Karpas-422 (cell line): ENCODE measurements around the gene BATF3. TPM values are rescaled to one million over a fixed set of nuclear protein-coding genes. Genes with fewer than 3 reads are reported as not detected.

Experiments
- DNase-seq: peaks from one replicate; pipeline ENCODE4 v3.0.0-alpha.2; 2015
- H2AFZ ChIP-seq: fragments of 200-600 bp; sonication (generic); 2 replicates; pipeline ENCODE4 v1.6.1; 2014; ENCODE audit warnings: antibody characterized with exemption, low read length, mixed read lengths
- H3K27ac ChIP-seq: fragments of 200-600 bp; sonication (generic); 2 replicates; pipeline ENCODE4 v1.5.1; 2014; ENCODE audit warnings: mild to moderate bottlenecking, low read length, moderate library complexity
- H3K27me3 ChIP-seq: fragments of 200-600 bp; sonication (generic); 2 replicates; pipeline ENCODE4 v1.6.1; 2014; ENCODE audit warnings: low read length, mixed read lengths
- H3K36me3 ChIP-seq: fragments of 200-600 bp; sonication (generic); 2 replicates; pipeline ENCODE4 v1.6.1; 2014; ENCODE audit warnings: low read length, mixed read lengths; ENCODE audit not compliant: insufficient read depth
- H3K4me1 ChIP-seq: fragments of 200-600 bp; sonication (generic); 2 replicates; pipeline ENCODE4 v1.6.1; 2014; ENCODE audit warnings: mild to moderate bottlenecking, low read length, mixed read lengths
- H3K4me2 ChIP-seq: fragments of 200-600 bp; sonication (generic); 2 replicates; pipeline ENCODE4 v1.6.1; 2014; ENCODE audit warnings: low read length, low read depth, mild to moderate bottlenecking; ENCODE audit not compliant: poor library complexity, severe bottlenecking
- H3K4me3 ChIP-seq: fragments of 200-600 bp; sonication (generic); 2 replicates; pipeline ENCODE4 v1.5.1; 2014; ENCODE audit warnings: mild to moderate bottlenecking, antibody characterized with exemption, low read length, mixed read lengths
- H3K79me2 ChIP-seq: fragments of 200-600 bp; sonication (generic); 2 replicates; pipeline ENCODE4 v1.6.1; 2014; ENCODE audit warnings: mild to moderate bottlenecking, low read length, mixed read lengths
- H3K9ac ChIP-seq: fragments of 200-600 bp; sonication (generic); 2 replicates; pipeline ENCODE4 v1.6.0; 2014; ENCODE audit warnings: low read length
- H3K9me2 ChIP-seq: fragments of 200-600 bp; sonication (generic), shearing (Covaris generic); replicated peaks from 2 replicates; pipeline ENCODE4 v1.6.0; 2014; ENCODE audit warnings: mild to moderate bottlenecking, low read length, moderate library complexity; ENCODE audit not compliant: insufficient read depth
- H3K9me3 ChIP-seq: fragments of 300-700, 200-600 bp; sonication (generic); 2 replicates; pipeline ENCODE4 v1.6.1; 2014; ENCODE audit warnings: low read length, mixed read lengths
- H4K20me1 ChIP-seq: fragments of 200-600 bp; sonication (generic); 2 replicates; pipeline ENCODE4 v1.6.1; 2014; ENCODE audit warnings: mild to moderate bottlenecking, antibody characterized with exemption, low read length, low read depth; ENCODE audit not compliant: insufficient read depth
- total RNA-seq: library from RNA; depleted of rRNA; stranded (reverse); fragments of >200 nt; shearing (Covaris generic); gene quantifications from 2 replicates; pipeline ENCODE4 v1.2.3, GENCODE V29; 2014; ENCODE audit warnings: low replicate concordance

BATF3 gene
- total RNA-seq, 1 experiment from 2014 or later, result 7.7 TPM

DNA sequence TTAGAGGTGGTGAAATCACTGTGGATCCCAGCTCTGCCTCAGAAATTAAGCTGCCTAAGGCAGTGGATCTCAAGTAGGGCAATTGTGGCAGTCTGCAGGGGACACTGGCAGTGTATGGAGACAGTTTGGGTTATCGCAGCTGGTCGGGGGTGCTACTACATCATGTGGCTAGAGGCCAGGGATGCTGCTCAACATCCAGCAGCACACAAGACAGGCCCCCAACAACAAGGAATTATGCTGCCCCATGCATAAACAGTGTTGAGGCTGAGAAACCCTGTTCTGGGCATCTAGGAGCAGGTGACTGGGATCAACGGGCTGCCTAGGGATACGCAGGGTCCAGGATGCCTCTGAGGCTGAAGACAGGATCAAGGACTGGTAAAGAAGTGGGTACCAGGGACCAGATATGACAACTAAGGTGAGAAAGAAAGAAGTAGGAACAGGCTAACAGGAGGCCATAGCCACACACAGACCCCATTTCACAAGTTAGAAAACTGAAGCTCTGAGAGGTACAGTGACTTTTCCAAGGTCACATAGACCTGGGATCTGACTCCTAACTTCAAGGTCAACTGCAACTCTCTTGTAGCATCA is 8.7 kb downstream of the BATF3 start:
- Histone ChIP-seq H4K20me1 (no peaks in the 10 kb centered on the region), H3K4me3 (no peak overlapping the region), H3K9me2 (no peaks in the 10 kb centered on the region), H3K9ac (no peak overlapping the region), H3K27me3 (no peaks in the 10 kb centered on the region), H3K9me3 (no peaks in the 10 kb centered on the region), H3K4me1 (no peaks in the 10 kb centered on the region), H3K4me2 (no peak overlapping the region), H2AFZ (no peak overlapping the region), H3K79me2 (no peaks in the 10 kb centered on the region), H3K36me3 (no peaks in the 10 kb centered on the region), H3K27ac (no peak overlapping the region)
- no peak for DNase-seq

DNA sequence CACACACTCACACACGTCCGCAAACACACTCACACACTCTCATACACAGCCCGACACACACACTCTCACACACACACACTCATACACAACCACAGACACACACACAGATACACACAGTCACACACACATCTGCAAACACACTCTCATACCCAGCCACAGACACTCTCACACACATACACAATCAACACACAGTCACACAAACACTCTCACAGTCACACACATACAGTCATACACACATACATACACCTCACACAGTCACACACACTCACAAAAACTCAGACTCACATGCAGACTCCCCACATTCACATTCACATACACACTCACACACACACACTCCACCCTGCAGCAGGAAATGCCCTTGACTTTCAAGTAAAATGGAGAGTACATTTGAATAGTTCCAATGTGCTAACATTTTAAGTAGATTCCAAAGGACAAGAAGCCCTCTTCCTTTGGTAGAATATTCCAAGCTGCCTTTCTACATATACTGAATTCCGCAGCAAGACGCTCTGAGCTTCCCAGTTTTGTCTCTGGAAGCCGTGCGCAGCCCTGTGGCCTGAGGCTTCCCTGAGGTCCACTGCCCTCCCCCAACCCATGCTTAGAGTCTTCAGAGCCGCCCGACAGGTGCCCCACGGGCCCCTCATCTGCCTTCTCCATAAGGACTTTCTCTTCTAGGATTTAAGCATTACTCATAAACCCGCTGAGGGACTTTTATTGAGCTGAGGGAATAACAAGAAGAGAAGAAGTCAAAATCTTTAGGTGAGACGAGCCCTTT is 9.7 kb downstream of the BATF3 start:
- H3K9ac ChIP-seq, result no peak overlapping the region
- no peak overlapping the region for H2AFZ ChIP-seq
- no peaks in the 10 kb centered on the region for H3K4me1 ChIP-seq
- no peaks in the 10 kb centered on the region for H3K79me2 ChIP-seq
- H3K36me3 ChIP-seq, result no peaks in the 10 kb centered on the region
- no peak overlapping the region for H3K4me3 ChIP-seq
- no peaks in the 10 kb centered on the region for H3K27me3 ChIP-seq
- no peaks in the 10 kb centered on the region for H3K9me3 ChIP-seq
- no peak overlapping the region for H3K27ac ChIP-seq
- no peak overlapping the region for H3K4me2 ChIP-seq
- H4K20me1 ChIP-seq, result no peaks in the 10 kb centered on the region
- no peak for DNase-seq
- no peaks in the 10 kb centered on the region for H3K9me2 ChIP-seq

DNA sequence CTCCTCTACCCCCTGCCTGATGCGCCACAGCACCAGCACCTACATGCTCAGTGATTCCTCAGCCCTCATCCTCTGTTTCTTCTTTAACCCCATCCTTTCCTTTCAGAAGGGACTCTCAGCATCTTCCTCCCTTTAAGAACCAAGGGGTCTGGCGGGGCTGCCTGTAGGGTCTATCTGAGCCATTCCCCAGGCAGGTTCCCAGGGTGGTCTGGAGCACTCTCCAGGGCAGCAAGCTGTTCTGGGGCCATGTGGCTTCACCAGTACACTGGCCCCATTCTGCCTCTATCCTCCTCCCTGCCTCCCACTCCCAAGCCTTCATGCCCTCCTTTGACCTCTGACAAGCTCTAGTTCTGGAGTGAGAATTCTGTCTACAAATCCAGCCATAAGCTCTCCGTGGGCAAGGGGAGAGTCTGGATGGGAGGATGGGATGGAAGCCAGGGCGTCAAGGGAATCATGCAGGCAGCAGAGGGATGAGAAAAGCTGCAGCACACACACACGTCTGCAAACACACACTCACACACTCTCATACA is 10.4 kb downstream of the BATF3 start:
- Histone ChIP-seq H3K9me3 (no peaks in the 10 kb centered on the region), H3K27ac (no peak overlapping the region), H3K4me3 (no peak overlapping the region), H3K27me3 (no peaks in the 10 kb centered on the region), H3K9me2 (no peaks in the 10 kb centered on the region), H2AFZ (no peak overlapping the region), H3K36me3 (no peaks in the 10 kb centered on the region), H3K9ac (no peak overlapping the region), H3K79me2 (no peaks in the 10 kb centered on the region), H3K4me2 (no peak overlapping the region), H3K4me1 (no peaks in the 10 kb centered on the region), H4K20me1 (no peaks in the 10 kb centered on the region)
- DNase-seq, result no peak

DNA sequence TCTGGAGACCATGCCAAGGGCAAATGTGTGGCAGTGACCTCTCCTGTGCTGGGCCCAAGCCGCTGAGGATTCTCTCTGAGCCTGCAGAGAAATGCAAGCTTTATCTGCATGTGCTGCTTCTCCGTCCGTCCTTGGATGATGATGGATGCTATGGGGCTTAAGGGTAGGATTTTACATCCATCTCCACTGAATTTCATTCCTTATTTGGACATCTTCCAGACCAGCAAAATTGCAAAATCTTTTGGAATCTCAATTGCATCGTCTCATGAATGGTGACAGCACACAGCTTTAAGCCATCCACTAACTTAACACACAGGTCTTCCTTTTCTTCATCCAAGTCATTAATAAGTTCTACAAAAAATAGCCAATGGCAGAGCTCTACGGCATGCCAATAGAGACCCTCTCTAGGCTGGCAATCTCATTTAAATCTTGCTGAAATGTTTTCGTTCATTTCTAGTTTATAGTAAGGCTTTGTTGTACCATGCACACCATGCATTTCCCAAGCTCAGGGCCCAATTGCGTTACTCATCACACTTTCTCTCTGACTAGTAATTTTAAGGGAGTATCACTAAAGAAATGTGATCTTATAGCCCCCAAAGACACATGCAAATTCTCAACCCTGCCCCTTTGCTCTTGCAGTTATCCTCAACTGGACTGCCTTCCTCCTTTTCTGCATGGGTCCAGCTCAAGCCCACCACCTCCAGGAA is 11.1 kb downstream of the BATF3 start:
- Histone ChIP-seq H3K36me3 (no peaks in the 10 kb centered on the region), H4K20me1 (no peaks in the 10 kb centered on the region), H3K9me2 (no peaks in the 10 kb centered on the region), H3K9ac (no peak overlapping the region), H2AFZ (no peak overlapping the region), H3K4me2 (no peak overlapping the region), H3K9me3 (no peaks in the 10 kb centered on the region), H3K79me2 (no peaks in the 10 kb centered on the region), H3K4me1 (peaks cover 2% of the 10 kb centered on the region; the same call in 1 of the 2 replicates), H3K27ac (no peak overlapping the region), H3K27me3 (no peaks in the 10 kb centered on the region), H3K4me3 (no peak overlapping the region)
- DNase-seq, result no peak

DNA sequence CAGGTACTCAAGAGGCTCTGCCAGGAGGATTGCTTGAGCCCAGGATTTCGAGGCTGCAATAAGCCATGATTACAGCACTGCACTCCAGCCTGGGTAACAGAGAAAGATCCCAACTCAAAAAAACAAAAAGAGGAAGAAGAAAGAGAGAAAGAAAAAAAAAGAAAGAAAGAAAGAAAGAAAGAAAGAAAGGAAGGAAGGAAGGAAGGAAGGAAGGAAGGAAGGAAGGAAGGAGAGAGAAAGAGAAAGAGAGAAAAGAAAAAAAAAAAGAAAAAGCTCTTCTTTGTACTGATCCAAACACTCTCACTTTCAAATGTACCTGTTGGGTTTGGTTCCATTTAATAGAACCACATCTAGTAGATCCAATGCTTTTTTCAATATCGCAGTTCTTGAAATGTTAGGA is 11.8 kb downstream of the BATF3 start:
- Histone ChIP-seq H3K27ac (no peak overlapping the region), H3K27me3 (no peaks in the 10 kb centered on the region), H3K36me3 (no peaks in the 10 kb centered on the region), H3K4me3 (no peak overlapping the region), H2AFZ (no peak overlapping the region), H3K9ac (no peak overlapping the region), H4K20me1 (no peaks in the 10 kb centered on the region), H3K9me3 (no peaks in the 10 kb centered on the region), H3K4me2 (no peak overlapping the region), H3K4me1 (peaks cover 7% of the 10 kb centered on the region; the same call in 1 of the 2 replicates), H3K79me2 (no peaks in the 10 kb centered on the region), H3K9me2 (no peaks in the 10 kb centered on the region)
- no peak for DNase-seq

DNA sequence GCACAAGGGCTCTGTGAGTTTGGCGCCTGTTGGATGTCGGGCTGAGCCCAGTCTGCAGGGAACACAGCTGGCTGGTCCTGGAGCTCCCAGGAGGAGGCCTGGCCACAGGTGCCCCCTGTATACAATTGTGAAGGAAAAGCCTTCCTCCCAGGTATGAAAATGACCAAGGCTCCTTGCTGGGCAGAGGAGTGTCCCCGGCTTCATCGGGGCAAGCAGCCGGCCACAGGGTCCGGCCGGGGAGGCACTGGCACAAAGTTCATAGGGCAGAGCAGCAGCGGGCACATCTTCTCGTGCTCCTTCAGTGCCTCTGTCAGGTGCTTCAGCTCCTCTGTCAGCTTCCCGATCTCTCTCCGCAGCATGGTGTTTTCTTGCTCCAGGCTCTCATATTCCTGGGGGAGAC is 13.0 kb downstream of the BATF3 start:
- Histone ChIP-seq H4K20me1 (no peaks in the 10 kb centered on the region), H3K36me3 (no peaks in the 10 kb centered on the region), H3K9ac (no peak overlapping the region), H2AFZ (no peak overlapping the region), H3K9me3 (no peaks in the 10 kb centered on the region), H3K4me1 (peaks cover 9% of the 10 kb centered on the region; the same call in 1 of the 2 replicates), H3K79me2 (no peaks in the 10 kb centered on the region), H3K27me3 (no peaks in the 10 kb centered on the region), H3K4me2 (no peak overlapping the region), H3K9me2 (no peaks in the 10 kb centered on the region), H3K27ac (no peak overlapping the region), H3K4me3 (no peak overlapping the region)
- DNase-seq, result no peak

DNA sequence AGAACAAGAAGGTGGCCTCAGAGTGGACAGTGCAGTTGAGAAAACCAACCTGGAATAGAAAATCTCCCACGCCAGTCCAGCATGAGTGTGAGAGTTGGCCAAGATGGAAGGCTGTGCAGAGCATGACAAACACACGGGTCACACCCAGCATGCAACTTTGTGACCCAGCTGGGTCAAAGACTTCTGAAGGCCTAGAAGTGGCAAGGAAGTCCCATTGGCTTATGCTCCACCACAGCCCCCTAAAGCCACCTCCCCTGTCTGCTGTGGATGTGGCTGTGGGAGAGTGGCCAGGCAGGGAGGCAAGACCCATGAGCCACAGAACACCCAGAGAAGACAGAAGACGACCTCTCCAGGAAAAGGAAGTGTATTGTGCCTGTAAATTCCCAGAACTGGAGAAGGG is 13.6 kb downstream of the BATF3 start:
- H3K9me3 ChIP-seq, result no peaks in the 10 kb centered on the region
- H3K4me2 ChIP-seq, result no peak overlapping the region
- no peak overlapping the region for H3K9ac ChIP-seq
- no peaks in the 10 kb centered on the region for H3K36me3 ChIP-seq
- no peaks in the 10 kb centered on the region for H3K27me3 ChIP-seq
- no peaks in the 10 kb centered on the region for H4K20me1 ChIP-seq
- no peaks in the 10 kb centered on the region for H3K79me2 ChIP-seq
- no peak for DNase-seq
- H3K27ac ChIP-seq, result no peak overlapping the region
- H3K4me3 ChIP-seq, result no peak overlapping the region
- no peaks in the 10 kb centered on the region for H3K9me2 ChIP-seq
- peaks cover 9% of the 10 kb centered on the region; the same call in 1 of the 2 replicates for H3K4me1 ChIP-seq
- H2AFZ ChIP-seq, result no peak overlapping the region

DNA sequence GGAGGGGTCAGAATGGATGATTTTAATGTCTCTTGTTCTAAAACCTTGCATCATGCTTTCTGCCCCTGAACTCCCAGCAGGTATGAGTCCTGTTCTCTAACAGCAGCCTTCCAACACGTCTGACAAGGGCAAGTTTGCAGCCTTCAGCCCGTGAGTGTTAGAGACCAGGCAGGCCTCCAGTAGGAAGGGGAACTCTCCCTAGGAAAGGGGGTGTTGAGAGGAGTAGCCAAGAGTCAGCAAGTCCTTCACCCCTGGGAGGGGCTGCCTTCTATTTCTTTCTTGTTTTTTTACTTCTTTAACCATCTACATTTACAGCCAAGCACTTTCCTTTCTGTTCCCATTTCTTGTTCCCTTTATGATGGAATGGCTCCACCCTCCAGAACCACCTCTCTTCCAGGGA is 14.2 kb downstream of the BATF3 start:
- Histone ChIP-seq H3K9ac (no peak overlapping the region), H3K27me3 (no peaks in the 10 kb centered on the region), H3K4me3 (no peak overlapping the region), H3K9me2 (no peaks in the 10 kb centered on the region), H2AFZ (no peak overlapping the region), H3K4me1 (peaks cover 9% of the 10 kb centered on the region; the same call in 1 of the 2 replicates), H3K27ac (no peak overlapping the region), H4K20me1 (no peaks in the 10 kb centered on the region), H3K79me2 (no peaks in the 10 kb centered on the region), H3K9me3 (no peaks in the 10 kb centered on the region), H3K36me3 (no peaks in the 10 kb centered on the region), H3K4me2 (no peak overlapping the region)
- no peak for DNase-seq
